Mesothelial cell of epicardium (in vitro differentiated cells): Measurements from ENCODE around the gene ZNF664. TPM values are rescaled to one million over a fixed set of nuclear protein-coding genes. Genes with fewer than 3 reads are reported as not detected.

ENCODE experiments used
- DNase-seq, 2 experiments: peaks; one replicate each; pipeline ENCODE4 v3.0.0; 2021; ENCODE audit warnings: low spot score in 2 of 2; ENCODE audit not compliant: unreplicated experiment in 2 of 2
- H3K27ac Mint-ChIP-seq: 2 replicates; pipeline ENCODE4 v1.8.0; 2021; ENCODE audit warnings: mixed read lengths
- H3K27me3 Mint-ChIP-seq: 2 replicates; pipeline ENCODE4 v1.8.0; 2021; ENCODE audit warnings: low read depth, mixed read lengths
- H3K36me3 Mint-ChIP-seq: 2 replicates; pipeline ENCODE4 v1.8.0; 2021; ENCODE audit warnings: mixed read lengths
- H3K4me1 Mint-ChIP-seq: 2 replicates; pipeline ENCODE4 v1.8.0; 2021; ENCODE audit warnings: mixed read lengths
- H3K4me3 Mint-ChIP-seq: 2 replicates; pipeline ENCODE4 v1.8.0; 2021; ENCODE audit warnings: mild to moderate bottlenecking, moderate library complexity, mixed read lengths
- H3K9me3 Mint-ChIP-seq: 2 replicates; pipeline ENCODE4 v1.8.0; 2021; ENCODE audit warnings: mixed read lengths
- total RNA-seq: library from RNA; stranded (reverse); gene quantifications from 3 replicates; pipeline ENCODE4 v1.2.1, GENCODE V29; 2021
- TF ChIP-seq, protein P1 (sequence below): fragments of 200-600 bp; sonication (generic); IDR thresholded peaks from one replicate; pipeline ENCODE4 v1.5.0; 2021; ENCODE audit warnings: antibody characterized with exemption; ENCODE audit not compliant: unreplicated experiment

Gene ZNF664
- total RNA-seq, 1 donor from 2014 or later, result 112 TPM

DNA sequence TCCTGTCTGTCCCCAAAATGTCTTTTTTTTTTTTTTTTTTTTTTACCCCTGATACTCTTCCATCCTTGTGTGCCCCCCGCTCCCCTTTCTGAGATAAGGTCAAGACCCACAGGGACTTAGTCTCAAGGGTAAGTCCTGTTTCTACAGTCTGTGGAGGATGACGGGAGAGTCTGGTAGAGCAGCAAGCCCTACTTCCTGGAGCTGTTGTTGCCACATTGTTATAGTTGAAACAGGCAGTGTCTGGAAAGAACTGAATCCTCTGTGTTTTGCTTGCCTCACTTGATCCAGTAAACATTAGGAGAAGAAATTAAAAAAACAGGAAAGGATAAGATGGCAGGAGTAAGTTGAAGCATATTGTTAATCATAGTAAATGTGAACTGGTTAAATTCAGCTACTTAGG, 45.5 kb downstream of the ZNF664 start:
- TF ChIP-seq, protein P1, sequence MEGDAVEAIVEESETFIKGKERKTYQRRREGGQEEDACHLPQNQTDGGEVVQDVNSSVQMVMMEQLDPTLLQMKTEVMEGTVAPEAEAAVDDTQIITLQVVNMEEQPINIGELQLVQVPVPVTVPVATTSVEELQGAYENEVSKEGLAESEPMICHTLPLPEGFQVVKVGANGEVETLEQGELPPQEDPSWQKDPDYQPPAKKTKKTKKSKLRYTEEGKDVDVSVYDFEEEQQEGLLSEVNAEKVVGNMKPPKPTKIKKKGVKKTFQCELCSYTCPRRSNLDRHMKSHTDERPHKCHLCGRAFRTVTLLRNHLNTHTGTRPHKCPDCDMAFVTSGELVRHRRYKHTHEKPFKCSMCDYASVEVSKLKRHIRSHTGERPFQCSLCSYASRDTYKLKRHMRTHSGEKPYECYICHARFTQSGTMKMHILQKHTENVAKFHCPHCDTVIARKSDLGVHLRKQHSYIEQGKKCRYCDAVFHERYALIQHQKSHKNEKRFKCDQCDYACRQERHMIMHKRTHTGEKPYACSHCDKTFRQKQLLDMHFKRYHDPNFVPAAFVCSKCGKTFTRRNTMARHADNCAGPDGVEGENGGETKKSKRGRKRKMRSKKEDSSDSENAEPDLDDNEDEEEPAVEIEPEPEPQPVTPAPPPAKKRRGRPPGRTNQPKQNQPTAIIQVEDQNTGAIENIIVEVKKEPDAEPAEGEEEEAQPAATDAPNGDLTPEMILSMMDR, result no peak
- no peak for DNase-seq
- Mint-ChIP-seq H3K9me3 (peaks cover 8% of the 10 kb centered on the region), H3K4me1 (peaks cover 26% of the 10 kb centered on the region), H3K27me3 (no peaks in the 10 kb centered on the region), H3K36me3 (peaks cover 16% of the 10 kb centered on the region), H3K4me3 (no peak overlapping the region), H3K27ac (peak overlapping the region; percentile 11)

DNA sequence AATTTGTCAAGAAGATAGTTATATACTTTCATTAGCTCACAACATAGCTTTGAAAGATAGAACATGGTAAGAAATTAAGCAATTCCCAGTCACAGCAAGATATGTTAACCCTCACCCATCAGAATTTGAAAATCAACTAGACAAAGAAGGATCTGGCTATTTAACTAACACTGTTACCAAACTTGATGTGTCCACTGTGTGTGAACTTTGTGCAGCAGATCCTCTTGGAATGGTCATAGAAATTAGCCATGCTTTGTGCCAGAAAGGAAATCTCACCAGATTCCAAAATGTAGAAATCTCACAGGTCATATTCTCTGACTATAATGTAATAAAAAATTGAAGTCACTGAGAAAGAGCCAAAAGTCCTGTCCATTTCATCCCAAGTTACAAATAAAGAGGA, 46.1 kb downstream of the ZNF664 start:
- Mint-ChIP-seq H3K27me3 (no peaks in the 10 kb centered on the region), H3K27ac (peak overlapping the region; percentile 33), H3K9me3 (peaks cover 8% of the 10 kb centered on the region), H3K4me3 (no peak overlapping the region), H3K36me3 (peaks cover 13% of the 10 kb centered on the region), H3K4me1 (peaks cover 26% of the 10 kb centered on the region)
- no peak for DNase-seq
- TF ChIP-seq, protein P1, result no peak

DNA sequence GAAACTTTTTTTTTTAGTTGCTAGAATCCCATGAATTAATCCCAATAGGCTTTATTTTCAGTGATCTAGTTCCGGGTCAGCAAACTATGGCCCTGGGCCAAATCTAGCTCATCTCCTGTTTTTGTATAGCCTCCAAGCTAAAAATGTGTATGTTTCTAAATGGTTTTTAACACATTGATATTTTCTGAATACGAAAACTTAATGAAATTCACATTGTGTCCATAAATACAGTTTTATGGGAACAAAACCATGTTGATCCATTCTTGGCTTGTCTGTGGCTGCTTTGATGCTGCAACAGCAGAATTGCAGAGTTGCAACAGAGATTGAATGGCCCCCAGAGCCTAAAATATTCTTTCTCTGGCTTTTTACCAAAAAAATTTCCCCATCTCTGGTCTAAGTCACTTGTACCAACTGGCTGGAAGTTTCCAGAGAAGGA, 47.5 kb downstream of the ZNF664 start:
- no peak for DNase-seq
- Mint-ChIP-seq H3K4me1 (peaks cover 29% of the 10 kb centered on the region), H3K27ac (peak overlapping the region; percentile 64), H3K9me3 (peaks cover 8% of the 10 kb centered on the region), H3K4me3 (no peak overlapping the region), H3K27me3 (no peaks in the 10 kb centered on the region), H3K36me3 (peaks cover 8% of the 10 kb centered on the region)
- TF ChIP-seq, protein P1, result no peak

DNA sequence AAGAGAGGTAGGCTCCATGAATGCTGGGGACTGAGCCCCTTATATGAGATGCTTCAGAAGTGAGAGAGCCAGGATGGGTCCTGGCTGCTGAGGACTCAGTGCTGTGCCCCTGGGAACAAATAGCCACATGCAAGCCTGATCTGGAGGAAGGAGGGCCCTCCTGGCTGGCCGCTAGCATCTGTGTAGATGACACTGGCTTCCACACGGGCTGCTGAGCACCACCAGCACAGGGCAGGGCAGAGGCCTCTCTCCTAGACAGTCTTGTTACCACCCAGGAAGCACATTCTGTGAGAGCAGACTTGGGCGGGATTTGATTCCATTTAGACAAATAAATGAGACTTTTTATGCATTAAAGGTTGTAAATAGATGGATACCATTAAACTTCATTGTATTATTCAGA, 48.0 kb downstream of the ZNF664 start:
- peaks cover 29% of the 10 kb centered on the region for H3K4me1 Mint-ChIP-seq
- H3K9me3 Mint-ChIP-seq, result peaks cover 8% of the 10 kb centered on the region
- no peaks in the 10 kb centered on the region for H3K27me3 Mint-ChIP-seq
- DNase-seq, result no peak
- peaks cover 8% of the 10 kb centered on the region for H3K36me3 Mint-ChIP-seq
- no peak overlapping the region for H3K4me3 Mint-ChIP-seq
- TF ChIP-seq, protein P1, result no peak
- peak overlapping the region; percentile 64 for H3K27ac Mint-ChIP-seq

DNA sequence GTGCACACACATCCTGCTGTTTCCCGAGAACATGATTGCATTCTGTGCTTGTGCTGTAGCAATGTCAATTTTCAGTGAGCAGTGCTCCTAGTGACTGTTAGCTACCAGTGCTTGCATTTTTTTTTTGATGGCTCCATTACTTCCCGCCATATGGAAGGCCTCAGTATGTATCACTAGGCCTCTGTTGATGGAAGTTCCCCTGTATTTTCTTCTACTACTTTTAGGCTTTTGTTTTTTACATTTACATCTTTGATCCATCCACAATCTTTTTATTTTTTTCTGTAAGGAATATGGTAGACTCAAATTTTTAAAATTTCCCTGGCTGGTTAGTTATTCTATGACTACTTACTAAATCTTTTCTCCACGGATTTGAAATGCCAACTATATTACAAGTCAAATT, 49.1 kb downstream of the ZNF664 start:
- H3K36me3 Mint-ChIP-seq, result peaks cover 8% of the 10 kb centered on the region
- no peak for DNase-seq
- TF ChIP-seq, protein P1, result no peak
- H3K9me3 Mint-ChIP-seq, result peaks cover 8% of the 10 kb centered on the region
- H3K4me3 Mint-ChIP-seq, result no peak overlapping the region
- H3K27me3 Mint-ChIP-seq, result no peaks in the 10 kb centered on the region
- H3K27ac Mint-ChIP-seq, result no peak overlapping the region
- H3K4me1 Mint-ChIP-seq, result peaks cover 27% of the 10 kb centered on the region

DNA sequence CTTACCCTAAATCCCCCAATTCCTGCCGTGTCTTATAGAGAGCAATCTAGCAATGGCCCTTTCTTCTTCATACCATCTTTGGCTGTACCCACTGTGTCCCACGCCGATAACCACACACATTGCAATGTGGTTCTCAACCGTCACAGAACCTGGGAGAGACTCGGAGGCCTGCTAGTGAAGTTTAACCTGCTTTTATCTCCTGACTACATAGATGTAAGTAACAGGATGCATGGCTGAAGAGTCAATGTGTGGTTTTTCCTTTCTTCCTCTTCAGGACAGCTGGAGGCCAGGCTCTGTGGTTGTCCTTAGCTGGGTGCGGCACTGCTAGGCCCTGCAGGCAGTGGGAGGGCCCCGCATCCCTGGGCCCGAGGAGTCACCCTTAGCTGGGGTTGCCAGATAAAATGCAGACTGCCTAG, 51.3 kb downstream of the ZNF664 start:
- no peak overlapping the region for H3K27ac Mint-ChIP-seq
- H3K9me3 Mint-ChIP-seq, result peaks cover 8% of the 10 kb centered on the region
- peaks cover 20% of the 10 kb centered on the region for H3K4me1 Mint-ChIP-seq
- no peak for DNase-seq
- H3K27me3 Mint-ChIP-seq, result no peaks in the 10 kb centered on the region
- TF ChIP-seq, protein P1, result no peak
- H3K36me3 Mint-ChIP-seq, result peaks cover 12% of the 10 kb centered on the region
- H3K4me3 Mint-ChIP-seq, result no peak overlapping the region
